Liver (tissue), 9 donors: ENCODE data around the gene AGPAT2. TPM values are rescaled to one million over a fixed set of nuclear protein-coding genes. Genes with fewer than 3 reads are reported as not detected.

Source experiments
- DNase-seq: peaks from one replicate; pipeline ENCODE4 v3.0.0-alpha.2; 2017; ENCODE audit warnings: low spot score
- H3K27ac ChIP-seq, 2 donors: one replicate each; pipeline ENCODE4 v1.7.0; 2013; ENCODE audit warnings: inconsistent platforms in 2 of 2, low read length in 2 of 2, control low read depth in 1 of 2, low read depth in 1 of 2, mild to moderate bottlenecking in 1 of 2
- H3K27me3 ChIP-seq, 4 donors: one replicate each; pipeline versions ENCODE4 v1.6.1 to v1.7.0; 2013; ENCODE audit warnings: low read length in 3 of 4, inconsistent platforms in 1 of 4, mild to moderate bottlenecking in 1 of 4, moderate library complexity in 1 of 4; ENCODE audit not compliant: control insufficient read depth in 4 of 4, insufficient read depth in 4 of 4
- H3K36me3 ChIP-seq, 4 donors: one replicate each; pipeline versions ENCODE4 v1.6.1 to v1.7.0; 2013; ENCODE audit warnings: low read length in 3 of 4, mild to moderate bottlenecking in 3 of 4, low read depth in 1 of 4, moderate library complexity in 1 of 4; ENCODE audit not compliant: control insufficient read depth in 4 of 4, insufficient read depth in 3 of 4
- H3K4me1 ChIP-seq, 4 donors: one replicate each; pipeline versions ENCODE4 v1.6.1 to v1.7.0; 2013; ENCODE audit warnings: low read length in 3 of 4, mild to moderate bottlenecking in 3 of 4, moderate library complexity in 1 of 4; ENCODE audit not compliant: control insufficient read depth in 4 of 4, insufficient read depth in 4 of 4
- H3K4me3 ChIP-seq, 3 donors: one replicate each; pipeline versions ENCODE4 v1.6.1 to v1.7.0; 2013; ENCODE audit warnings: low read length in 3 of 3, control low read depth in 1 of 3, low read depth in 1 of 3, mild to moderate bottlenecking in 1 of 3
- H3K9ac ChIP-seq, 2 donors: one replicate each; pipeline ENCODE4 v1.7.0; 2013; ENCODE audit warnings: low read length in 2 of 2, mild to moderate bottlenecking in 2 of 2, moderate library complexity in 2 of 2, control low read depth in 1 of 2, low read depth in 1 of 2
- H3K9me3 ChIP-seq, 4 donors: one replicate each; pipeline versions ENCODE4 v1.6.1 to v1.7.0; 2013; ENCODE audit warnings: low read length in 3 of 4; ENCODE audit not compliant: control insufficient read depth in 4 of 4
- ATF3 ChIP-seq: IDR thresholded peaks from 2 replicates; pipeline ENCODE4 v1.6.1; 2016; ENCODE audit warnings: antibody characterized with exemption
- CTCF ChIP-seq: fragments of 150-350 bp; IDR thresholded peaks from 2 replicates; pipeline ENCODE4 v1.5.1; 2017; ENCODE audit warnings: improper control_type of control experiment, low read depth, low read length; ENCODE audit not compliant: missing input control
- EGR1 ChIP-seq, 2 donors: IDR thresholded peaks; 2 replicates each; pipeline ENCODE4 v1.6.1; 2016 to 2018; ENCODE audit warnings: antibody characterized with exemption in 2 of 2, low read depth in 2 of 2
- FOXA1 ChIP-seq: IDR thresholded peaks from 2 replicates; pipeline ENCODE4 v1.6.1; 2016; ENCODE audit warnings: antibody characterized with exemption
- FOXA2 ChIP-seq: IDR thresholded peaks from 2 replicates; pipeline ENCODE4 v1.6.1; 2016; ENCODE audit warnings: antibody characterized with exemption
- GABPA ChIP-seq, 2 donors: IDR thresholded peaks in 1 of 2; conservative IDR thresholded peaks in 1 of 2; 2 replicates each; pipeline ENCODE4 v1.6.1; 2016; ENCODE audit warnings: antibody characterized with exemption in 2 of 2, mild to moderate bottlenecking in 1 of 2, moderate library complexity in 1 of 2
- HNF4A ChIP-seq, 2 donors: conservative IDR thresholded peaks; 2 replicates each; pipeline ENCODE4 v1.6.1; 2016; ENCODE audit warnings: antibody characterized with exemption in 2 of 2, mild to moderate bottlenecking in 2 of 2
- HNF4G ChIP-seq: IDR thresholded peaks from 2 replicates; pipeline ENCODE4 v1.6.1; 2016; ENCODE audit warnings: antibody characterized with exemption
- JUND ChIP-seq, 2 donors: IDR thresholded peaks; 2 replicates each; pipeline ENCODE4 v1.6.1; 2016; ENCODE audit warnings: antibody characterized with exemption in 2 of 2
- MAX ChIP-seq: IDR thresholded peaks from 2 replicates; pipeline ENCODE4 v1.6.1; 2016; ENCODE audit warnings: antibody characterized with exemption
- NR2F2 ChIP-seq: IDR thresholded peaks from 2 replicates; pipeline ENCODE4 v1.6.1; 2016; ENCODE audit warnings: antibody characterized with exemption
- RAD21 ChIP-seq, 2 donors: IDR thresholded peaks; 2 replicates each; pipeline ENCODE4 v1.6.1; 2016; ENCODE audit warnings: antibody characterized with exemption in 2 of 2, mild to moderate bottlenecking in 2 of 2
- REST ChIP-seq: IDR thresholded peaks from 2 replicates; pipeline ENCODE4 v1.6.1; 2016; ENCODE audit warnings: antibody characterized with exemption, mild to moderate bottlenecking
- RXRA ChIP-seq, 2 donors: IDR thresholded peaks; 2 replicates each; pipeline ENCODE4 v1.6.1; 2017 to 2018; ENCODE audit warnings: antibody characterized with exemption in 2 of 2, mild to moderate bottlenecking in 1 of 2
- SP1 ChIP-seq: IDR thresholded peaks from 2 replicates; pipeline ENCODE4 v1.6.1; 2018; ENCODE audit warnings: antibody characterized with exemption, mild to moderate bottlenecking
- TAF1 ChIP-seq: conservative IDR thresholded peaks from 2 replicates; pipeline ENCODE4 v1.6.1; 2016; ENCODE audit warnings: antibody characterized with exemption, mild to moderate bottlenecking
- YY1 ChIP-seq: IDR thresholded peaks from 2 replicates; pipeline ENCODE4 v1.6.1; 2016; ENCODE audit warnings: antibody characterized with exemption, mild to moderate bottlenecking
- WGBS: extraction: QIAGEN DNeasy Blood & Tissue Kit; methylation state at CpG from one replicate; pipeline ENCODE4 v1.1.7; 2013; 5-methylcytosine and 5-hydroxymethylcytosine counted together
- polyA plus RNA-seq, 2 donors: library from polyadenylated mRNA; stranded (reverse) in 1 of 2; unstranded in 1 of 2; fragments of 200-250 nt in 1 of 2; fragments of >200 nt in 1 of 2; fragmentation: Nextera tagmentation in 1 of 2; extraction: Ambion mirVana in 1 of 2; gene quantifications; one replicate each; pipeline versions ENCODE4 v1.2.1 to v1.2.3, GENCODE V29; 2013 to 2015
- total RNA-seq, 2 donors: library from RNA; depleted of rRNA; stranded (reverse); fragments of >200 nt; gene quantifications; one replicate each; pipeline ENCODE4 v1.2.3, GENCODE V29; 2014
- donor health status: healthy.
- donor health status: healthy.
- donor health status: healthy.
- donor health status: healthy.
- donor health status: healthy.

AGPAT2 gene
- total and polyA plus RNA-seq, 4 donors: 75.1 to 222 (median 212) TPM

- no peaks in the 10 kb centered on the region for H3K9me3 ChIP-seq
- H3K27me3 ChIP-seq: no peaks in the 10 kb centered on the region
- no peak overlapping the region for H3K9ac ChIP-seq
- WGBS: 56% methylated on average over 23 of the region's 23 CpGs
- no peak overlapping the region for H3K27ac ChIP-seq
- peaks cover 0 to 14% (median 0%) of the 10 kb centered on the region in 4 donors for H3K36me3 ChIP-seq
- TF ChIP-seq GABPA (IDR thresholded peaks at IDR 0.05 in 1 of 2, conservative IDR thresholded peaks at IDR 0.05 in 1 of 2) (no peak), NR2F2 (no peak), MAX (no peak), RAD21 (IDR thresholded peaks at IDR 0.05) (no peak), HNF4A (conservative IDR thresholded peaks at IDR 0.05) (no peak), REST (no peak), HNF4G (no peak), FOXA1 (no peak), YY1 (no peak), ATF3 (no peak), JUND (IDR thresholded peaks at IDR 0.05) (no peak), RXRA (IDR thresholded peaks at IDR 0.05) (no peak), FOXA2 (no peak), SP1 (no peak), TAF1 (no peak), EGR1 (IDR thresholded peaks at IDR 0.05; ENCODE audit: low read depth in 2 of 2) (no peak), CTCF (no peak)
- H3K4me1 ChIP-seq: peaks cover 30 to 49% (median 40%) of the 10 kb centered on the region in 4 donors
- no peak for DNase-seq
- H3K4me3 ChIP-seq: no peak overlapping the region
These were observed 17.3 kb downstream of the AGPAT2 start for GRCh38 chr9:136669791-136670464.
